Non-pigmented ciliary epithelial cell (primary cell): ENCODE measurements around the gene TMC8.
"Not testable (repeated sequence)": the region's sequence is repeated elsewhere in the genome, so short reads cannot be mapped to it uniquely, and the experiment has no call there.

ENCODE experiments used
- DNase-seq: peaks from one replicate; pipeline ENCODE4 v3.0.0-alpha.2; 2010; ENCODE audit warnings: low read depth

TMC8 gene

GRCh38 chr17:78110363-78111015, 20.1 kb upstream of the TMC8 start:
- no peak for DNase-seq

- no peak for DNase-seq
Observed at GRCh38 chr17:78111016-78111726, 19.4 kb upstream of the TMC8 start.

- DNase-seq = no peak
Observed at GRCh38 chr17:78111727-78112517, 18.6 kb upstream of the TMC8 start.

GRCh38 chr17:78112518-78113471, 17.8 kb upstream of the TMC8 start:
- no peak for DNase-seq

- DNase-seq = no peak
Observed at GRCh38 chr17:78113804-78114785, 16.5 kb upstream of the TMC8 start.

GRCh38 chr17:78114831-78115723, 15.5 kb upstream of the TMC8 start:
- no peak for DNase-seq

GRCh38 chr17:78115803-78116202, 14.8 kb upstream of the TMC8 start:
- not testable (repeated sequence) for DNase-seq

GRCh38 chr17:78116411-78116810, 14.2 kb upstream of the TMC8 start:
- no peak for DNase-seq

GRCh38 chr17:78117027-78117981, 13.3 kb upstream of the TMC8 start:
- no peak for DNase-seq

- DNase-seq = no peak
Observed at GRCh38 chr17:78118801-78119241, 11.8 kb upstream of the TMC8 start.

GRCh38 chr17:78120537-78120936, 10.0 kb upstream of the TMC8 start:
- DNase-seq = no peak

GRCh38 chr17:78120971-78121800, 9.4 kb upstream of the TMC8 start:
- DNase-seq = no peak

- no peak for DNase-seq
Observed at GRCh38 chr17:78121801-78122215, 8.8 kb upstream of the TMC8 start.

- DNase-seq = no peak
Observed at GRCh38 chr17:78122216-78122930, 8.2 kb upstream of the TMC8 start.

GRCh38 chr17:78122931-78123249, 7.7 kb upstream of the TMC8 start:
- DNase-seq = no peak

- DNase-seq = no peak
Observed at GRCh38 chr17:78123258-78123929, 7.2 kb upstream of the TMC8 start.
